ENCODE data around the gene CDK1. TPM values are rescaled to one million over a fixed set of nuclear protein-coding genes. Genes with fewer than 3 reads are reported as not detected.

Gene CDK1
- total RNA-seq, 1 experiment from 2014 or later = 302 TPM

DNA sequence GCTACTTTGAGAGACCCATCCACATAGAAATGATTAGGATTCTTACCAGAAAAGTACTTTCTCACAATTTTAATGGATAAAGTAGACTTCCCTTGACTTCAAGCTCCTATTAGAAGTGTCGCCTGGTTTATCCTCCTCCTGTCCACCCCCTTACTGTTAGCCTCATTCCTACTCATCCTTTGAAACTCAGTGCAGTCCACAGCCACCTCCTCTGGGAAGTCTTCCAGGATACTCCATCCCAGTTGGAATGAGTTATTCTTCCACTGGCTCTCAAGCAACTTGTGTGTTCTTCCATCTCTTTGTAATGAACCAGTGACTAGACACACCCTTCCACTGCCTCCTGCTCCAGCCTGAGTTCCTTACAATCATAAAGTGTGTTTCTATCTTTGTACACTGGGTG lies 25.1 kb upstream of the CDK1 start:
- Histone ChIP-seq H3K27me3 (replicated peaks) (no peaks in the 10 kb centered on the region; the same call in 1 of the 2 replicates), H3K27ac (no peak overlapping the region), H3K4me3 (no peak overlapping the region), H3K4me1 (replicated peaks) (peaks cover 10% of the 10 kb centered on the region), H3K9me3 (replicated peaks) (no peaks in the 10 kb centered on the region; the same call in 1 of the 2 replicates), H3K36me3 (no peaks in the 10 kb centered on the region)
- no peak for DNase-seq (ENCODE audit: low read depth in 1 of 2, low spot score in 2 of 2)

DNA sequence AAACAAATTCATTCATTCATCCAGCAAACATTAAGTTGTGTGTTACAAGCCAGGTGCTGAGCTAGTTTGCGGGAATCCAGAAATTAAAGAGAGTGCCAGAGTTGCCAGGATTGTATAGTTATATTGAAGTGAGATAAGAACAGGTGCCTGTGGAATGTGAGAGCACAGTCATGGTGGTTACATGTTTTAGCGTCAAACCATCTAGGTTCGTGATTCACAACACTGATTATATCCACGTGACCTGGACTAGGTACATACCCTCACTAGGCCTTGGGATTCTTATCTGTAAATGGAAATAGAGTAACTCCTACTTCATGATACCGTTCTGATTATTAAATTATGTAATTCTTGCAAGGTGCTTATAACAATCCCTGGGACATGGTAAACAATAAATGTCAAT lies 24.5 kb upstream of the CDK1 start:
- peaks cover 10% of the 10 kb centered on the region for H3K4me1 ChIP-seq (replicated peaks)
- no peak overlapping the region for H3K4me3 ChIP-seq
- DNase-seq (ENCODE audit: low read depth in 1 of 2, low spot score in 2 of 2) = no peak
- no peaks in the 10 kb centered on the region for H3K36me3 ChIP-seq
- no peak overlapping the region for H3K27ac ChIP-seq
- H3K27me3 ChIP-seq (replicated peaks) = no peaks in the 10 kb centered on the region; the same call in 1 of the 2 replicates
- H3K9me3 ChIP-seq (replicated peaks) = no peaks in the 10 kb centered on the region; the same call in 1 of the 2 replicates

DNA sequence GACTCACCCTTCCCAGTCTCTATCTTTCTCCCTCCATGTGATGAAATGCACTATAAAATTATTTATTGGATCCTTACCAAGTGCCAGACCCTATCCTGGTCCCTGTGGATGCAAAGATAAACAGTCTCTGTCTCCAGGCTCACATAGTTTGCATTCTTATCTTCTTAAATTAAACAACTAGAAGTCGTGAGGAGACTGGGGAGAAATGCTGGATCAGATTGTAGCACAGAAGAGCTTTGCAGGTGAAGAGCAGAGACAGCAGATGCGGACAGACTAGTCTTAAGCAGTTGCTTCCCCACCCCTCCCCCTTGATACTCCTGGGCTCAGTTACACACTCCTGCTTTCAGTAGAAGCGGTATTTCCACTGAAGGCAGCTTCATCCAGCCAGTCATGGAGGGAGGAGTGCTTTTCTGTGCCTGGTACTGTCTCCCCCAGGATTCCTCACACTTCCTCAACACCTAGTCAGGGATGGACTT lies 20.8 kb upstream of the CDK1 start:
- H3K4me3 ChIP-seq = no peak overlapping the region
- no peak overlapping the region for H3K27ac ChIP-seq
- peak; percentile 44 to 56 for DNase-seq (ENCODE audit: low read depth in 1 of 2, low spot score in 2 of 2)
- H3K9me3 ChIP-seq (replicated peaks) = no peaks in the 10 kb centered on the region; the same call in 1 of the 2 replicates
- no peaks in the 10 kb centered on the region for H3K36me3 ChIP-seq
- no peaks in the 10 kb centered on the region for H3K27me3 ChIP-seq (replicated peaks)
- H3K4me1 ChIP-seq (replicated peaks) = peaks cover 10% of the 10 kb centered on the region

DNA sequence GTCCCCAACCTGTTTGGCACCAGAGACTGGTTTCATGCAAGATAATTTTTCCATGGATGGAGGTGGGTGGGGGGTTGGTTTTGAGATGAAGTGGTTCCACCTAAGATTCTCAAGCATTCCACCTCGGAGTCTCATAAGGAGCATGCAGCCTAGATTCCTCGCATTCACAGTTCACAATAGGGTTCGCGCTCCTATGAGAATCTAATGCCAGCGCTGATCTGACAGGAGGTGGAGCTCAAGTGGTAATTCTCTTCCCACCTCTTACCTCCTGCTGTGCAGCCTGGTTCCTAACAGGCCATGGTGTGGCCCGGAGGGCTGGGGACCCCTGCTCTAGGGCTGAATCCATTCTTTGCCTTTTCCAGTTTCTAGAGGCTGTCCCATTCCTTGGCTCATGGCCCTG lies 19.1 kb upstream of the CDK1 start:
- no peaks in the 10 kb centered on the region for H3K9me3 ChIP-seq (replicated peaks)

DNA sequence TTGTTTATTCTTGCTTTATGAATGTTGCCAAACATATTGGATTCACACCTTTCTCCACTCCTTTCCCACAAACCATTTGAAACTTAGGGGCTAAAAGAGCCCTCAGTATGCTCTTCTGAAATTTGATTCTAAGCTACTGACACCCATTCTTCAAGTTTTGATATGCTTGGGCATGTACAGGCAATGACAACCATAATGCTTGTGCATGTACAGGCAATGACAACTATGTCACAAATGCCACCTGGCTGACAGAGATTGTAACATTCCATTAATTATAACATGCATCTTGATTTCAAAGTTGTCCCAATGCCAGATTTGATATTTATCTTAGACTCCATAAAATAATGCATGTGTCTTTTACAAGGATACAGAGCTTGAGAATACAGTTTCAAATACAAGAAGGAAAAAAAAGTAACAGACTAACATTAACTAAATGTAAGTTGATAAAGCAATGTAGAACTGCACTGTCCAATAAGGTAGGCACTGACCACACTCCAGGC lies 17.5 kb upstream of the CDK1 start:
- H3K27me3 ChIP-seq (replicated peaks) = no peaks in the 10 kb centered on the region
- no peaks in the 10 kb centered on the region for H3K9me3 ChIP-seq (replicated peaks)
- no peak overlapping the region for H3K4me3 ChIP-seq
- no peak overlapping the region for H3K27ac ChIP-seq
- no peaks in the 10 kb centered on the region for H3K36me3 ChIP-seq
- DNase-seq (ENCODE audit: low read depth in 1 of 2, low spot score in 2 of 2) = no peak
- peaks cover 10% of the 10 kb centered on the region for H3K4me1 ChIP-seq (replicated peaks)

More for the DNA sequence above, 19.1 kb upstream of the CDK1 start:
- H3K4me3 ChIP-seq = no peak overlapping the region
- H3K27ac ChIP-seq = no peak overlapping the region
- no peaks in the 10 kb centered on the region for H3K36me3 ChIP-seq
- peaks cover 10% of the 10 kb centered on the region for H3K4me1 ChIP-seq (replicated peaks)
- no peak for DNase-seq (ENCODE audit: low read depth in 1 of 2, low spot score in 2 of 2)
- H3K27me3 ChIP-seq (replicated peaks) = no peaks in the 10 kb centered on the region

DNA sequence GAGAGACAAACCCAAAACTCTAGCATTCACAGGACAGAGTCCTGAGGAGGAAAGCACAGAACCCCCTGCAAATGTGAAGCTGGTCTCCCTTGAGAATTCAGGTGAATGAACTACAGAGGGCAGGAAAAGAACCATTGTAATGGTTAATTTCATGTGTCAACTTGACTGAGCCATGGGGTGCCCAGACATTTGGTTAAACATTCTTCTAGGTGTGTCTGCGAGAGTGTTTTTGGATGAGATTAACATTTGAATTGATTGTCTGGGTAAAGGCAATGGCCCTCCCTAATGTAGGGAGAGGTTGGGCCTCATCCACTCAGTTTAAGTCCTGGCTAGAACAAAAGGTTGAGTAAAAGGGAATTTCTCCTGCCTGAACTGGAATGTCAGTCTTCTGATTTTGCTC lies 15.7 kb upstream of the CDK1 start:
- DNase-seq (ENCODE audit: low read depth in 1 of 2, low spot score in 2 of 2) = no peak
- Histone ChIP-seq H3K4me1 (replicated peaks) (peaks cover 4% of the 10 kb centered on the region), H3K36me3 (no peaks in the 10 kb centered on the region), H3K9me3 (replicated peaks) (no peaks in the 10 kb centered on the region), H3K4me3 (no peak overlapping the region), H3K27me3 (replicated peaks) (no peaks in the 10 kb centered on the region), H3K27ac (no peak overlapping the region)

DNA sequence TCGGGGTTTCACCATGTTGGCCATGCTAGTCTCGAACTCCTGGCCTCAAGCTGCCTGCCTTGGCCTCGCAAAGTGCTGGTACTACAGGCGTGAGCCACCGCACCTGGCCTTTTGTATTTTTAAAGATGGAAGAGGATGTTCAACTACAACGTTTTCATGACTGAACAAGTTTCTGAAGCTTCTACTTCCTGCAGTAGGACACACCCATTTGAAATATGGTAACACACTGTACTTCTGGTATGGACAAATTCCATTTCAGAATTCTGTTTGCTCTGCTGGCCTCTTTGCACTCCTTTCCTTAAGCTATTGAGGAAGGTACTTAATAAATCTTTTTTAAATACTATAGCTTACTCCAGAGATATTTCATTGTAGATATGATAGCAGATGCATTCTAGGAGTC lies 10.9 kb upstream of the CDK1 start:
- H3K27me3 ChIP-seq (replicated peaks) = no peaks in the 10 kb centered on the region

DNA sequence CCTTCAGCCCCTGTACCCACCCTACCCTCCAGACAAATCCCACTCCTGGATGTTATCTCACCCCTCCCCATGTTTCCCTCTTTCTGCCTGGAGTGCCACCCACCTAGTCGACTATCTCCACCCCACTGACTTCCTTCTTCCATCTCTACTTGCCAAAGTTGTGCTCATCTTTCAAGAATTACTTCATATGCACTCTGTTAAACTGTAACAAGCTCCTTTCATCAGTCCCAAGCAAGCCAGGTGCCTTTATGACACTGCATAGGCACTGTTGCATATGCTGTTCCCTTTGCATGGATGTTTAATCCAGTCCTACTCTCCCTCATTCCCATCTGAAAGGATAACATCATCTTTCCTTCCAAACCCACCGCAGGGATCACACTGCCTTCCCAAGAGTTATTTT lies 8.9 kb upstream of the CDK1 start:
- Histone ChIP-seq H3K27me3 (replicated peaks) (no peaks in the 10 kb centered on the region), H3K4me3 (no peak overlapping the region), H3K9me3 (replicated peaks) (no peaks in the 10 kb centered on the region), H3K36me3 (no peaks in the 10 kb centered on the region), H3K4me1 (replicated peaks) (no peaks in the 10 kb centered on the region), H3K27ac (no peak overlapping the region)
- DNase-seq (ENCODE audit: low read depth in 1 of 2, low spot score in 2 of 2) = no peak

More for the DNA sequence above, 10.9 kb upstream of the CDK1 start:
- Histone ChIP-seq H3K4me3 (no peak overlapping the region), H3K4me1 (replicated peaks) (no peaks in the 10 kb centered on the region), H3K9me3 (replicated peaks) (no peaks in the 10 kb centered on the region), H3K27ac (no peak overlapping the region), H3K36me3 (no peaks in the 10 kb centered on the region)
- no peak for DNase-seq (ENCODE audit: low read depth in 1 of 2, low spot score in 2 of 2)

DNA sequence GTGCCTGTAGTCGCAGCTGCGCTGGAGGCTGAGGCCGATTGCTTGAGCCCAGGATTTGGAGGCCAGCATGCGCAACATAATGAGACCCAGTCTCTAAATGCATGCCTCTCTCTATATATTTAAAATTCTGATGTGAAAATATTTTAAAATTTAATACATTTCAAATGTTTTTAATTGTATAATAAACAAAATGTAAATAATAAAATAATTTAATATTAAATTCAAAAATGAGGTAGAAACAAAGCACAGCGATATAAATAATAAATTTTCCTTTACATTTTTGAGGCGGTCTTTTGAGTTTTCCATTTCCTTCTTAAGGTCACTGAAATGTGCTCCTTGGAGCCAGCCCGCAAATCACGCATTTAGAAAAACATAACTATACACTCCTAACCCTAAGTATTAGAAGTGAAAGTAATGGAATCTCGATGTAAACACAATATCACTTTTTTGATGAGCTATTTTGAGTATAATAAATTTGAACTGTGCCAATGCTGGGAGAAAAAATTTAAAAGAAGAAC lies 523 bp upstream of the CDK1 start:
- no peaks in the 10 kb centered on the region for H3K9me3 ChIP-seq (replicated peaks)
- peaks cover 15% of the 10 kb centered on the region for H3K4me1 ChIP-seq (replicated peaks)
- peak overlapping the region; percentile 93 for H3K27ac ChIP-seq
- no peaks in the 10 kb centered on the region for H3K27me3 ChIP-seq (replicated peaks)
- H3K4me3 ChIP-seq = peak overlapping the region; percentile 56
- DNase-seq (ENCODE audit: low read depth in 1 of 2, low spot score in 2 of 2) = no peak
- H3K36me3 ChIP-seq = peaks cover 41% of the 10 kb centered on the region

DNA sequence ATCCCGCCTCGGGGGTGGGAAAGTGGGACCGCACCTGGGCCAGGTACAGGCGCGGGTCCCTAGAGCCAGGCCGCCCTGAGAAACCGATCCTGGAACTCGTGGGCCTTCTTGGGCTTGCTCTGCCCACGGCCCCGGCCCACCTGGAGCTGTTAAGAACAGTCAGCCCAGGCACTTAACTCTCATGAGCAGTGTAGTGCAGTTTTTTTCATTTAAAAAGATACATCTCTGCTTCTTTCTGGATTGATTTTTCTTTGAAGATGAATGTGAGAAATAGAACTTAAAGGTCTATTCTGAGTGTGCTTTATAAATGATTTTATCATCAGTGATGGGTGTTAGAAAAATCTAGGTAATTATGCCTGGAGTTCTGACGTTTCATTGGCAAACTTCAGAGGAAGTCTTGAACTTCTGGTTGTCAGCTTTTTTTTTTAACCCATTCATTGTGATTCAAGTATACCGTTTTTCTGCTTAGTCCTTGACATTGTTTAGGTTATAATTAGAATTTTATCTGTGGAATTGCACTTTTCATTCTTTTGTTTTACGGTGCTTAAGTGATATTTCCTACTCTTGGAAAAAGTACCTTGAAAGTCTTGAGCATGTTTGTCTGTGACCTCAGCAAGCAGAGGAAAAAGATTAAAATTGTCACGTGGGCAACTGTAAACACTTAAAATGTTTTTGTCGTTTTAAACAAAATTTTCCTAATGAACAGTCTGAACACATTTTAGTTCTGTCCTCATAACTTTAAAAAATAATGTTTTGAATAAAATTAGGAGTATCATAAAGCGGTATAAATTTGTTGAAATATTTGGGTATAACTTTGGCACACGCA lies 906 bp downstream of the CDK1 start:
- peak in 1 of 2 experiments; percentile 53 for DNase-seq (ENCODE audit: low read depth in 1 of 2, low spot score in 2 of 2)
- peak overlapping the region; percentile 93 for H3K27ac ChIP-seq
- H3K4me1 ChIP-seq (replicated peaks) = peaks cover 21% of the 10 kb centered on the region
- H3K4me3 ChIP-seq = peak overlapping the region; percentile 56
- peaks cover 55% of the 10 kb centered on the region for H3K36me3 ChIP-seq
- H3K27me3 ChIP-seq (replicated peaks) = no peaks in the 10 kb centered on the region
- H3K9me3 ChIP-seq (replicated peaks) = no peaks in the 10 kb centered on the region

DNA sequence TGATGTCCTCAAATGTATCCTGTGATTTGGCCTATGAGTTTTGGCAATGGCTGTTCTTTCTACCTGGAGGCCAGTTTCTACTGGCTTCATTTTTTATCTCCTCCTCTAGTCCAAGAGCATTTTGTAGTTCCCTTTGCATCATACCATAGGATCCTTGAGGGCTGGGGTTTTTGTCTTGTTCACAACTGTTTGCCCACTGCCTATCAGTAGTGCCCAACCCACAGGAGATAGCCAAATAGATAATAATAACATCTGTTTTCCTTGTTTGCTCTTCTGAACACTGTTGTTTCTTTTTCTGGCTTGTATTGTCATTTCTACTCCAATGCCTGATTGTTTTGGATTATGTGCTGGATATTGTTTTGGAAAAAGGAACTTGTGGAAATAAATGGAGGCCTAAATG lies 3.4 kb downstream of the CDK1 start:
- Histone ChIP-seq H3K4me1 (replicated peaks) (peaks cover 21% of the 10 kb centered on the region), H3K9me3 (replicated peaks) (no peaks in the 10 kb centered on the region), H3K27ac (no peak overlapping the region; the same call in 1 of the 2 replicates), H3K36me3 (peaks cover 80% of the 10 kb centered on the region), H3K27me3 (replicated peaks) (no peaks in the 10 kb centered on the region), H3K4me3 (no peak overlapping the region)
- no peak for DNase-seq (ENCODE audit: low read depth in 1 of 2, low spot score in 2 of 2)

DNA sequence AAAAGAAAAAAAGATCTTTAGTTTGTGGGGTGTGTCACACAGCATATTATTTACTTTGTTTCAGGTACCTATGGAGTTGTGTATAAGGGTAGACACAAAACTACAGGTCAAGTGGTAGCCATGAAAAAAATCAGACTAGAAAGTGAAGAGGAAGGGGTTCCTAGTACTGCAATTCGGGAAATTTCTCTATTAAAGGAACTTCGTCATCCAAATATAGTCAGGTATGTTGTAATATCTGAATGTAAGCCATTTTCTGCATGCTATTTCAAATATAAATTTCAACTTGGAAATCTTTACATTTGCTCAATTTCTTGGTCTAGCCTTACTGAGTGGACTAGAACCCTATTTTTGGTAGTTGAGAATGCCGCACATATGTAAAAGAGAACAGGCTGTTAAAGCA lies 6.4 kb downstream of the CDK1 start:
- Histone ChIP-seq H3K4me1 (replicated peaks) (peaks cover 21% of the 10 kb centered on the region), H3K9me3 (replicated peaks) (no peaks in the 10 kb centered on the region), H3K36me3 (peaks cover 100% of the 10 kb centered on the region), H3K27ac (no peak overlapping the region), H3K4me3 (no peak overlapping the region), H3K27me3 (replicated peaks) (no peaks in the 10 kb centered on the region)
- no peak for DNase-seq (ENCODE audit: low read depth in 1 of 2, low spot score in 2 of 2)

DNA sequence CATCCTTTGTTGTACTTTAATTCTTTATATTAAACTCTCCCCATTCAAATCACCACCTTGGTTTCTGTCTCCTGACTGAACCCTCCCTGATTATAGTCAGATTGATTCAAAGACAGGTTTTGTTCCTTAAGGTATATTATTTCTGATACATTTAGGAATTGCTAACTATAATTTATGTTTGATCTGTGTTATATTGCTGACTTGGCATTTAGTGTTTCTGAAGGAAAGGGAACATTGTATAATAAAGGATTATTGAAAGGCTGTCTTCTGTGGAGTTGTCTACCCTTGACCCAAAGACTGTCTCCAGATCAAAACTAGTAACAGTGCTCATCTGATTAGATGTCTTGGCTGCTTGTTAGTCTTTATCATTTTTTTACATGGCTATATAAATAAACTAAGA lies 10.3 kb downstream of the CDK1 start:
- Histone ChIP-seq H3K4me3 (no peak overlapping the region), H3K4me1 (replicated peaks) (peaks cover 10% of the 10 kb centered on the region), H3K27ac (no peak overlapping the region), H3K9me3 (replicated peaks) (no peaks in the 10 kb centered on the region), H3K36me3 (peaks cover 99% of the 10 kb centered on the region), H3K27me3 (replicated peaks) (no peaks in the 10 kb centered on the region)
- no peak for DNase-seq (ENCODE audit: low read depth in 1 of 2, low spot score in 2 of 2)

DNA sequence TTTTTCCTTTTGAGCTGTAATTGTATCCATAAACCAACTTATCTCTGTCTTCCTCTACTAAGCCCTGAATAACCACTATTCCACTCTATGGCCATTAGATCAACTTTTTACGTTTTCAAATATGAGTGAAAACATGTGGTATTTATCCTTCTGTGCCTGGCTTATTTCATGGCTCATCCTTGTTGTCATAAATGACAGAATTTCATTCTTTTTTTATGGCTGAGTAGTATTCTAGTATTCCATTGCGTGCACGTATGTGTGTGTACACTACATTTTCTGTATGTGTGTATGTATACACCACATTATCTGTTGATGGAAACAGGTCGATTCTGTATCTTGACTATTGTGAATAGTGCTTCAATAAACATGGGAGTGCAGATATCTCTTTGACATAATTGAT lies 11.1 kb downstream of the CDK1 start:
- H3K27me3 ChIP-seq (replicated peaks) = no peaks in the 10 kb centered on the region
- DNase-seq (ENCODE audit: low read depth in 1 of 2, low spot score in 2 of 2) = no peak

More for the DNA sequence above, 11.1 kb downstream of the CDK1 start:
- no peak overlapping the region for H3K27ac ChIP-seq
- H3K4me1 ChIP-seq (replicated peaks) = peaks cover 7% of the 10 kb centered on the region
- H3K9me3 ChIP-seq (replicated peaks) = no peaks in the 10 kb centered on the region
- peaks cover 99% of the 10 kb centered on the region for H3K36me3 ChIP-seq
- H3K4me3 ChIP-seq = no peak overlapping the region
